Tibial artery (tissue), 4 donors: ENCODE data around the gene NOS3.

Source experiments
- DNase-seq, 2 donors: peaks; one replicate each; pipeline ENCODE4 v3.0.0-alpha.2; 2019
- H3K27ac ChIP-seq, 2 donors: fragments of 200-600 bp; sonication (generic) in 1 of 2; 1 replicate in 1 of 2; 2 replicates in 1 of 2; pipeline ENCODE4 v1.5.1; 2018 to 2019; ENCODE audit warnings: mild to moderate bottlenecking in 1 of 2
- H3K27me3 ChIP-seq, 2 donors: fragments of 200-600 bp; sonication (generic) in 1 of 2; one replicate each; pipeline versions ENCODE4 v1.5.1 to v1.6.0; 2016 to 2019
- H3K36me3 ChIP-seq, 3 donors: fragments of 200-600 bp; sonication (generic) in 2 of 3; one replicate each; pipeline ENCODE4 v1.5.1; 2016 to 2019; ENCODE audit warnings: mild to moderate bottlenecking in 2 of 3
- H3K4me1 ChIP-seq, 4 donors: fragments of 200-600 bp; sonication (generic) in 2 of 4; 1 replicate in 3 of 4; 2 replicates in 1 of 4; pipeline ENCODE4 v1.5.1; 2016 to 2019
- H3K4me3 ChIP-seq, 2 donors: fragments of 200-600 bp; sonication (generic) in 1 of 2; 1 replicate in 1 of 2; 2 replicates in 1 of 2; pipeline ENCODE4 v1.5.1; 2018 to 2019; ENCODE audit warnings: mild to moderate bottlenecking in 2 of 2
- H3K9me3 ChIP-seq, 3 donors: fragments of 200-600 bp; sonication (generic) in 1 of 3; one replicate each; pipeline ENCODE4 v1.5.1; 2016 to 2019
- intact Hi-C: fragments of 100-400 bp; cut with DNase I; formaldehyde crosslinking; loops from one replicate; pipeline ENCODE4 v1.15.0; 2023; ENCODE audit warnings: low total_unique reads
- TF ChIP-seq, protein P1 (sequence below), 2 experiments: fragments of 200-600 bp in 1 of 2; fragments of 450-650 bp in 1 of 2; IDR thresholded peaks; one replicate each; pipeline ENCODE4 v1.5.1; 2017 to 2019; ENCODE audit warnings: antibody characterized with exemption in 2 of 2, mild to moderate bottlenecking in 1 of 2, moderate library complexity in 1 of 2

The NOS3 gene

DNA sequence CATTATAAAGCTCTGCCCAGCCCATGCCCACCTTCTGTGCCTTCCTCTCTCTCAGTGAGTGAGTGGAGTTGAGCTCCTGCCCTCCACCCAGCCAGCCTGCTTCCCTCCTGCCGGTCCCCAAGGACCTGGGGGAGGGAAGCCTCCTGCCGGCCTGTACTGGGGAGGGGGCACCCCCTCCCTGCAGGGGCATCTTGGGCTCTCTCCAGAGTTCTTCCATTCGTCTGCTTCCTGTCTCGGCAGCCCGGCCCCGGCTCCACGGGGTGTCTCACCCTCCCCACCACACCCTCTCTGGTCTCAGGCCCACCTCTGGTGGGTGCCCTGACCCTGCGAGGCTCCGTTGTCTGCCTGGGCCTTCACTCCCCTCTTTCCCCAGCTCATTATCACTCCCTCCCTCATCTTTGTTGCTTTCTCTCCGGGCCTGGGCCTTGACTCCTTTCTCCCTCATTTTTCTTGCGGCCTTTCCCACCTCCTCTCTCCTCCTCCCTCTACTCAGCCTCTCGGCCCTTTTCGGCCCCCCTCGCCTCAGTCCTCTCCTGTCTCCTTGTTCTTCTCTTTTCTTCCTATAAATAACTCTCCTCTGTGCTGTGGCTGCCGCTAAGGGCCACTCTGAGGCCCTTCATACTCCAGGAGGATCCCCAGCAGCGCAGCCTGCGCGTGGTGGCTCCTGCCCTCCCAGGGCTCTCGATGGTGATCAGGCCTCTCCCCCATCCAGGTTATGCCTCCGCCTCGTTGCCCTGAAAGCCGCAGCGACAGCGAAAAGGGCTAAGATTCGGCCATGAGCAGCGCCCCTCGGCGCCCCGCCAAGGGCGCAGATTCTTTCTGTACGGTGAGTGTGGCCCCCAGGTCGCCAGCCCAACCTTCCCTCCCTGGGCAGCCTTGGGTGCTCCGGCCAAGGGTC is 70.6 kb downstream of the NOS3 start:
- DNase-seq, result no peak
- intact Hi-C loops, result no loop called here
- peaks cover 0 to 60% (median 52%) of the 10 kb centered on the region in 4 donors for H3K4me1 ChIP-seq
- no peaks in the 10 kb centered on the region for H3K27me3 ChIP-seq
- peak overlapping the region; percentile 65 to 81 for H3K4me3 ChIP-seq
- TF ChIP-seq, protein P1, sequence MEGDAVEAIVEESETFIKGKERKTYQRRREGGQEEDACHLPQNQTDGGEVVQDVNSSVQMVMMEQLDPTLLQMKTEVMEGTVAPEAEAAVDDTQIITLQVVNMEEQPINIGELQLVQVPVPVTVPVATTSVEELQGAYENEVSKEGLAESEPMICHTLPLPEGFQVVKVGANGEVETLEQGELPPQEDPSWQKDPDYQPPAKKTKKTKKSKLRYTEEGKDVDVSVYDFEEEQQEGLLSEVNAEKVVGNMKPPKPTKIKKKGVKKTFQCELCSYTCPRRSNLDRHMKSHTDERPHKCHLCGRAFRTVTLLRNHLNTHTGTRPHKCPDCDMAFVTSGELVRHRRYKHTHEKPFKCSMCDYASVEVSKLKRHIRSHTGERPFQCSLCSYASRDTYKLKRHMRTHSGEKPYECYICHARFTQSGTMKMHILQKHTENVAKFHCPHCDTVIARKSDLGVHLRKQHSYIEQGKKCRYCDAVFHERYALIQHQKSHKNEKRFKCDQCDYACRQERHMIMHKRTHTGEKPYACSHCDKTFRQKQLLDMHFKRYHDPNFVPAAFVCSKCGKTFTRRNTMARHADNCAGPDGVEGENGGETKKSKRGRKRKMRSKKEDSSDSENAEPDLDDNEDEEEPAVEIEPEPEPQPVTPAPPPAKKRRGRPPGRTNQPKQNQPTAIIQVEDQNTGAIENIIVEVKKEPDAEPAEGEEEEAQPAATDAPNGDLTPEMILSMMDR (IDR thresholded peaks at IDR 0.05), result no peak
- no peaks in the 10 kb centered on the region for H3K9me3 ChIP-seq
- peaks cover 23 to 27% (median 24%) of the 10 kb centered on the region in 3 donors for H3K36me3 ChIP-seq
- peak overlapping the region; percentile 91 to 98 for H3K27ac ChIP-seq

DNA sequence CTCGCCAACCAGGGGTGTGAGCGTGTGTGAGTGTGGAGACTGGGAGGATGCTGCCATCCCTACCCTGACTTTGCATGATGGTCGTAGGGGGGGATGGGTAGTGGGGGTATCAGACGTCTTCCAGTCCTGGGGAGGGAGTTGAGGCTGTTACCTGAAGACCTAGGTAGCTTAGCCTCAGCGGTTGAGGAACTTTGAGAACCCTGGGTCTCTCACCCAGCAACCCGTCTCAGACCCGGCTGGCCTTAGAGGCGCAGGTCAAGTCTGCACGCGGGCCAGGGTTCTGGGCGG is 71.2 kb downstream of the NOS3 start:
- peaks cover 0 to 54% (median 46%) of the 10 kb centered on the region in 4 donors for H3K4me1 ChIP-seq
- no peak for DNase-seq
- peaks cover 29 to 33% (median 30%) of the 10 kb centered on the region in 3 donors for H3K36me3 ChIP-seq
- no peak overlapping the region for H3K4me3 ChIP-seq
- H3K9me3 ChIP-seq, result no peaks in the 10 kb centered on the region
- TF ChIP-seq, protein P1 (IDR thresholded peaks at IDR 0.05), result no peak
- intact Hi-C loops, result no loop called here
- H3K27me3 ChIP-seq, result no peaks in the 10 kb centered on the region
- H3K27ac ChIP-seq, result peak overlapping the region; percentile 91 to 98

DNA sequence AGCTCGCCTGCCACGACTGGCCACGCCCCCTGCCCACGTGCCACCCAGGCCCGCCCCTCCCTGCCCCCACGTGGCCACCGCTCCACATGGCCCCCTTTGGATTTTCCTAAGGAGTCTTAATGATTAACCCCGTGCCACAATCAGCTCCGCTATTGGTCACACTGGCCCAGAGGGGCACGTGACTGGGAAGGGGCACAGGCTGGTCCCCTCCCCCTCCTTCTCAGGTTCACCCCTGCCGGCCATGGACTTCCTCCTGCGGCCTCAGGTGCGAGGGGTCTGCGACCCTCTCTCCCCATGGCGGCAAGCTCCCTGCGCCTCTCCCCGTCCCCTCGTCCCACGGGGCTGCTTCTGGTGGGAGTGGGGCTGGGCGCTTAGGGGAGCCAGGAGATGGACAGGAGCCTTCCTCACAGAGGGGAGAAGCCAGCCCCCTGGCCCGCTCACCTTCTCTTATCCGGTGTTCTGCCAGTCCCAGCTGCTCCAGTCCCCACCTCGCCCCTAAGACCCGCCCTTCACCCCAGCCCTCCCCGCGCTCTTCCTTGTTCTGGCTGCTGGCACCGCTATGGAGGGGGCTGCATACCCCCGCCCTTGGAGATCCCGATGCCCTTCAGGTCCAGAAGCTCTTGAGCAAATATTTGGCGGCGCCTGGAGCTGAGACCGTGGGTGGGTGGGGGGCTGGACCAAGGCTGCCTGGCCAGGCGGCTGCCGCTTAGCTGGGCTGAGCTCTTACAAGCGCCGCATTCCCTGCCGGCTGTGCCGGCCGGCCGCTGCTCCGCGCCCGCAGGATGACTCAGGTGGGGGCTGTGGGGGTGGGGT is 71.8 kb downstream of the NOS3 start:
- no peaks in the 10 kb centered on the region for H3K27me3 ChIP-seq
- H3K27ac ChIP-seq, result peak overlapping the region; percentile 91 to 98
- DNase-seq, result no peak
- H3K4me1 ChIP-seq, result peaks cover 0 to 49% (median 42%) of the 10 kb centered on the region in 4 donors
- TF ChIP-seq, protein P1 (IDR thresholded peaks at IDR 0.05), result no peak
- H3K9me3 ChIP-seq, result no peaks in the 10 kb centered on the region
- intact Hi-C loops, result no loop called here
- peaks cover 35 to 39% (median 35%) of the 10 kb centered on the region in 3 donors for H3K36me3 ChIP-seq
- H3K4me3 ChIP-seq, result peak overlapping the region; percentile 21 to 34

DNA sequence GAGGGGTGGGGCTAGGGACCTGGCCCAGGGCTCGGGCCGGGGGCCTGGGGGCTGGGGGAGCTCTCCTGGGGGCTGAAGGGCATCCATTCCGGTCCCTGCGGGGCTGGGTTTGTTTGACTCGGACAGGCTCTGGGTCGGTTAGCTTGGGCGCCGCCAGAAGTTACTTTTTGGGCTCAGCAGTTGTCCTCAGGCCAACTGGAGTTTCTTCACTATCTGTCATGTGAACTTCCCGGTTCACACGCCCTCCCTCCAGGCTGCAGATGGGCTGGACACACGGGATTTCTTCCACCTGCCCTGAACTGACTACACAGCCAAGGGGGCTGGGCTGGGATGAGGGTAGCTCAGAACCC is 72.4 kb downstream of the NOS3 start:
- H3K36me3 ChIP-seq, result peaks cover 38 to 44% (median 40%) of the 10 kb centered on the region in 3 donors
- peaks cover 0 to 49% (median 42%) of the 10 kb centered on the region in 4 donors for H3K4me1 ChIP-seq
- peak overlapping the region; percentile 21 to 34 for H3K4me3 ChIP-seq
- TF ChIP-seq, protein P1 (IDR thresholded peaks at IDR 0.05), result no peak
- intact Hi-C loops, result no loop called here
- H3K27ac ChIP-seq, result peak overlapping the region; percentile 91 to 98
- peak; percentile 71 to 81 for DNase-seq
- no peaks in the 10 kb centered on the region for H3K9me3 ChIP-seq
- no peaks in the 10 kb centered on the region for H3K27me3 ChIP-seq
